Measurements from ENCODE around the gene RASAL2.
"Not testable (repeated sequence)": the region's sequence is repeated elsewhere in the genome, so short reads cannot be mapped to it uniquely, and the experiment has no call there.

Gene RASAL2

DNA sequence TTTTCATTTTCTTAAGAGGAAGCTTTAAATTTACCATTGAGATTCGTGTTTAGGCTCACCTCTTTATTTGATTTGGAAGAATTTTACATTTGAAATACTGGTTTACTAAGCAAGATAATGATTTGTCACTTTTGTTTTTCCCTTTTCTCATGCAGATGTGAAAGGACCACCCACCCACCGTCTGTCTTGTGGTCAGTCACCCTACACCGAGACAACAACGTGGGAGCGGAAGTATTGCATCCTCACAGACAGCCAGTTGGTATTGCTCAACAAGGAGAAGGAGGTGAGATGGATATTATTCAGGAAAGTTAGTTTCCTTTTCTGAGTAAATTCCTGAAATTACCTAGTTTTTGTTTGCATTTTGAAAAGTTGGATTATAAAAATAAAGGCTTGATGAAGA lies 189.5 kb downstream of the RASAL2 start:
- peak; percentile 96 for DNase-seq (ENCODE audit: low read depth)

- DNase-seq (ENCODE audit: low read depth), result peak; percentile 35
Observed at GRCh38 chr1:178284058-178284457, 190.2 kb downstream of the RASAL2 start.

GRCh38 chr1:178291166-178291565 lies 197.3 kb downstream of the RASAL2 start:
- DNase-seq (ENCODE audit: low read depth), result no peak

GRCh38 chr1:178294654-178295053 lies 200.8 kb downstream of the RASAL2 start:
- peak; percentile 27 for DNase-seq (ENCODE audit: low read depth)

GRCh38 chr1:178300352-178300699 lies 206.4 kb downstream of the RASAL2 start:
- DNase-seq (ENCODE audit: low read depth), result no peak

GRCh38 chr1:178301141-178301540 lies 207.2 kb downstream of the RASAL2 start:
- DNase-seq (ENCODE audit: low read depth), result no peak

DNA sequence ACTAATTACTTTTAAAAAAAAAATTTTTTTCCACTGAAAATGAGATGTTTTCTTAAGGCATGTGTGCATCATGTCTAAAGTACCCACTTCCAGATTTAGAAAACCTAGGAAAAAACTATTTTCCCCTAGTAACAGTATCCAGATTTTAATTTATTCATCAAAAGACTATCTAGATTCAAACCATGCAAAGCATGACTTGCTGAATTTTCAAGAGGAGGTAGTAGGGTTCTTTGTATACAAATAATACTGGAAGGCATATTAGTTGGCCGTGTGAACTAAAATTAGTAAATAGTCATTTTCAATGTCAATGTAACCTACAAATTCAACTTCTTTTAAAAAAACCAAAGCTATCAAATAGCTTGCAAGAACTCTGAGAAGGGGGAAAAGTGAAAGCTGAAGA lies 213.4 kb downstream of the RASAL2 start:
- DNase-seq (ENCODE audit: low read depth), result no peak

DNA sequence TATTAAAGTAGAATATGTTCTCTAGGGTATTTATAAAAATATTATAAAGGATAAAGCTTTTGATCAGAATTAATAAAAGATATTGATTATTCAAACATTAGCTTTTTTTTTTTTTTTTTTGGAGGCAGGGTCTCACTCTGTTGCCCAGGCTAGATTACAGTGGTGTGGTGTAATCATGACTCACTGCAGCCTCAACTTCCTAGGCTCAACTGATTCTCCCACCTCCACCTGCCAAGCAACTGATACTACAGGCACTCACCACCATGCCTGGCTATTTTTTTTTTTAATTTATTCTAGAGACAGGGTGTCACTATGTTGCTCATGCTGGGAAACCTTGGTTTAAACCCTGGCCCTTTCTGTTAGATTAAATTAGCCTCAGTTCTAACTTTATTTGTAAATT lies 214.5 kb downstream of the RASAL2 start:
- DNase-seq (ENCODE audit: low read depth), result no peak

DNA sequence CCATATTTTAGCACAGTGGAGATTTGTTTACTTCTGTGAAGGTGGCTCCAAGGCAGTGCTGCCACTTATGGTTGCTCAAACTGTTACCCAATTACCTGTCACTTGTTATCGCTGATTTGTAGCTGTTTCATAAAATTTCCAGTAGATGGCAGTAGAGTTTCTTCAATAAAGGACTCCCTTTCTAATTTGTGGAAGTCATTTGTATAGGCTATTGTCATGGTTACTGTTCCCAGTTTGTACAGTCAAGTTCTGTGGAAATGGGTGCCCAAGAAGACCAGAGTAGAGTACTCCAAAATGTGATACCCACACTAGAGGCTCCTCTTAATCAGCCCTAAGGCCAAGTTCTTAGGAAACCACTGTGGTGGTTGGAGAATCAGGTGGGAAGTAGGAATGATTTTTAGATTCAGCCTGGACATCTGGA lies 216.8 kb downstream of the RASAL2 start:
- peak; percentile 73 for DNase-seq (ENCODE audit: low read depth)

DNA sequence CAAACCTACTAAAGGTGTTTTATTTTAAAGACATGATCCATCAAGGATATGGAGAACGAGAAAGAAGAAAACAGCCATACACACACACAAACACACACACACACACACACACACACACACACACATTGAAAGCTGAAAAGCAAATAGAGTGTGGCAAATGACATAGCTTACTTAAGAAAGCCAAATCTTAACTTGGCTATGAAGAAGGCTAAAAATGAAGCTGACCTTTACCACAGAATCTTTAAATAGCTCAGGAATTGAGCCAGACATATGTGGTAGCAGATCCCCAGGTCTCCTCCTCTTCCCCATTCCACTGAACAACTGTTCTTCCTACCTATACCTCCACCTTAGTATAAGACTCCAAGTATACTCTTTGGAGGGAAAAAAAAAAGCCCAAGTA lies 217.3 kb downstream of the RASAL2 start:
- peak; percentile 29 for DNase-seq (ENCODE audit: low read depth)

DNA sequence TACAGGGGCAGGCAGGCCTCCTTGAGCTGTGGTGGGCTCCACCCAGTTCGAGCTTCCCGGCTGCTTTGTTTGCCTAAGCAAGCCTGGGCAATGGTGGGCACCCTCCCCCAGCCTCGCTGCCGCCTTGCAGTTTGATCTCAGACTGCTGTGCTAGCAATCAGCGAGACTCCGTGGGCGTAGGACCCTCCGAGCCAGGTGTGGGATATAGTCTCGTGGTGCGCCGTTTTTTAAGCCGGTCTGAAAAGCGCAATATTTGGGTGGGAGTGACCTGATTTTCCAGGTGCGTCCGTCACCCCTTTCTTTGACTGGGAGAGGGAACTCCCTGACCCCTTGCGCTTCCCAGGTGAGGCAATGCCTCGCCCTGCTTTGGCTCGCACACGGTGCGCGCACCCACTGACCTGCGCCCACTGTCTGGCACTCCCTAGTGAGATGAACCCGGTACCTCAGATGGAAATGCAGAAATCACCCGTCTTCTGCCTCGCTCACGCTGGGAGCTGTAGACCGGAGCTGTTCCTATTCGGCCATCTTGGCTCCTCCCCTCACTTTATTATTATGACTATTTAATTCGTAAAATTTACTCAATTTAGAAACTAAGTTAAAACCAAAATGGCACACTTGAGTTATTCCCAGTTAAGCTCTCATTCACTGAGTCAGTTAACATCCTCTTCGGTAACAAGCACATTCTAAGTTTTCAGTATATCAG lies 226.5 kb downstream of the RASAL2 start:
- not testable (repeated sequence) for DNase-seq (ENCODE audit: low read depth)

- DNase-seq (ENCODE audit: low read depth), result no peak
Observed at GRCh38 chr1:178323067-178323466, 229.2 kb downstream of the RASAL2 start.

- peak; percentile 49 for DNase-seq (ENCODE audit: low read depth)
Observed at GRCh38 chr1:178324003-178324402, 230.1 kb downstream of the RASAL2 start.

GRCh38 chr1:178328728-178329127 lies 234.8 kb downstream of the RASAL2 start:
- no peak for DNase-seq (ENCODE audit: low read depth)

DNA sequence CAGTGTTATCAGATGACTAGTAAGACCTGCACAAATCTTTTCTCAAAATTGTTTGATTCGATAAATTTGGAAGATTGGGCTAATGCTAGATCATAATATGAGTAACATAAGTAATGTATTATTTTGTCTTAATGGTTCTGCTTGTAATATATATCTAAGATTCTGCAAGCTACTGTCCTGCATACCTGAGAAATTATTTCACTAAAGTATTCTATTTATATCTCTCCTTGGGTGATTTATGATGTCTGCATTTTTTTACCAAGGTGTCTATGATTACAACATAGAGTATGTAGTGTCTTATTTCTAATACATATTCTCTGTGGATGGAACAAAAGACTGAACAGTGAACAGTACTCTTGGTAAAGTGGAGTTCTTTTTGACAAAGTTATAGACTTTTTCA lies 236.2 kb downstream of the RASAL2 start:
- no peak for DNase-seq (ENCODE audit: low read depth)

DNA sequence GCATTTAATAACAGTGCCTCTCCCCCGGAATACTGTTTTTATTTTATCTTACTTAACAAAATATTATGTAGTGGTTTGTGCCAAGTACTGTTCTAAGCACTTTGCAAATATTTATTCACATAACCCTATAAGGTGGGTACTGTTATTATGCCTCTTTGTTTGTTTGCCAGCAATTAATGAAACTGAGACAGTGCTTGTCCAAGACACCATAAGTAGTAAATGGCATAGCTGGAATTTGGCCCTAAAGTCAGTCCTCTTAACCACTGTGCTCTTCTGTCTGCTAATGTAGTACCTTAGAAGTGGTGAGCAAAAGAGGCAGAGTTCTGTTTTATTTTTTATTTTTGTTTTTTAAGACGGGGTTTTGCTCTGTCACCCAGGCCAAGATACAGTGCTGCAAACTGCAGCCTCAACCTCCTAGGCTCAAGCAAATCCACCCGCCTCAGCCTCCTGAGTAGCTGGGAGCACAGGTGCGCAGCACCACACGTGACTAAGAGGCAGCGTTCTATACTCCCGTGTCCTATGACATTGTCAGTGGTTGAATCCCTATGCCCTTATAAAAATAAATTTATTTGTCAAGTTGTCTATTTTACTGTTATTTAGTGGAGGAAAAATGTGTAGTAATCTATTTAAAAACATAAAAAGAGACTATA lies 237.1 kb downstream of the RASAL2 start:
- no peak for DNase-seq (ENCODE audit: low read depth)

DNA sequence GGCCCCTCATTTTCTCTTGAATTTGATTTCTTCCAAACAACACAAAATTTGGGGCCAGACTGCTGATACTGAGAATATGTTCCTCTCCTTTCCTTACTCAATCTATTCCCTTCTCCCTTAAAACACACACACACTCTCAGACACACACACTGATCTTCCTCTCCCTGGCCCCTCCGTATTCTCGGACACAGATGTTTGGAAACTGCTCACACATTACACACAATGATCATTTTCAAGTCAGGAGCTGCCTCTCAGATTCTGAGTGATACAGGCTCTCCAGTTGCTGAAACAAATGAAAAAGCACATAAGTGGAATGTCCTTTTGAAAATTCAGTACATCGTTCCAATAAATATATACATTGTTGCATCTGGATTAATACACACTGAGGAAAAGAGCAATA lies 241.5 kb downstream of the RASAL2 start:
- DNase-seq (ENCODE audit: low read depth), result no peak

DNA sequence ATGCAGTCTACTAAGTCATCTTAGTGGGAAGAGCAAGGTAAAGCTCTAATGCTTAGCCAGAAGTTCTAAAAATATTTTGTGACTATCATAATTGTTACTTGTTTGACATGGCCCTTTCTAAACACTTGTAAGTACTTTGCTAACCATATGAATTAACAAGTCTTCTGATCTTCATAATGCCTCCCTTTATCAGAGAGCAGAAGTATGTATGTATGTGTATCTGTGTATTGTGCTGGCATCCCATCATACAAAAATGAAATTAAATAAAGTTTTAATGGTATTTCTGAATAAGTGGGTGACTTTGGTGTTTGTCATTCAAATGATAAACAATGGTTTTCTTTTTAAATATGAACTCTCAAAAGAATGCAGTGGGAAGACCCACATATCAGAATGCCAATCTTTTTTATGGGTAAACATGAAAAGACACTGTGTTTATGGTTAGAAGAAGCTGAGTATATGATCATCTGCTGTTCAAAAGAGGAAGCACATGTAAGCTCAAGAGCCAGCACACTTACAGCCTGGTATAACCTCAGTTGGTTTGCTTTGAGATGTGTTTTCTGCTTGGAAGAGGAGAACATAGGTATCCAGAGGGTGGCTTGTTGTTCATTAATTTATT lies 243.3 kb downstream of the RASAL2 start:
- no peak for DNase-seq (ENCODE audit: low read depth)

DNA sequence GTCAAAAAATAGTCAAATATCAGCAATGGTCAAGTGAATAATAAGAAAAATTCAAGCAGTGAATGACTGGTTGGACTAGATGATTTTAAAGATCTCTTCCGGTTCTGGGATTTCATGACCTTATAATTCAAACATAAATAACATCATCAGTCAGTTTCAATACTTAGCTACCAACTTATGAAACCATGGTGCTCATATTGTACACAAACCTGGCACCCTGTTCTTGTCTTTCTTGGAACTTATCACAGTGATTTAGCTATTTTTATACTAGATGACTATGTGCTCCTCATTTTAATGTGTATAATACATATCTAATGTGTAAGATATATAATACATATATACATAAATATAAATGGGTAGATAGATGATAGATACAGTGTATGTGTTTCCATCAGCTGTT lies 245.9 kb downstream of the RASAL2 start:
- DNase-seq (ENCODE audit: low read depth), result no peak

- peak; percentile 89 for DNase-seq (ENCODE audit: low read depth)
Observed at GRCh38 chr1:178341261-178341956, 247.5 kb downstream of the RASAL2 start.

DNA sequence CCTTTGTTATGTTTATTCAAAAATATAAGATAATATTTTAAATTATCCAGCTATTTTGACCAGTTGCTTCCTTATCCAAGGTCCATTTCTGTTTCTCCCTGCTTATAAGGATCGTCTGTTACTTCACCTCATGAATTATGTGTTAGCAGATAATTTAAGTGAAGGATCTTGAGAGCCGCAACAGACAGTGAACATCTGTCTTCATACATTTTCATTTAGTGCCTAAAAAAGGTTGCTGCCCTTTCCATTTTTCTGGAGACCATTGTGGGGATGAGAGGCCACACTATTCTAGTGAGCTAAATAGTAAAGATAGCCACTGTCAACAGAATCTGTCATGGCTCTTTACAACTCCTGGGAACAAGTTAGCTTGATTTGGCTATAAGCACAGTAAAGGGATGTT lies 248.8 kb downstream of the RASAL2 start:
- no peak for DNase-seq (ENCODE audit: low read depth)

DNA sequence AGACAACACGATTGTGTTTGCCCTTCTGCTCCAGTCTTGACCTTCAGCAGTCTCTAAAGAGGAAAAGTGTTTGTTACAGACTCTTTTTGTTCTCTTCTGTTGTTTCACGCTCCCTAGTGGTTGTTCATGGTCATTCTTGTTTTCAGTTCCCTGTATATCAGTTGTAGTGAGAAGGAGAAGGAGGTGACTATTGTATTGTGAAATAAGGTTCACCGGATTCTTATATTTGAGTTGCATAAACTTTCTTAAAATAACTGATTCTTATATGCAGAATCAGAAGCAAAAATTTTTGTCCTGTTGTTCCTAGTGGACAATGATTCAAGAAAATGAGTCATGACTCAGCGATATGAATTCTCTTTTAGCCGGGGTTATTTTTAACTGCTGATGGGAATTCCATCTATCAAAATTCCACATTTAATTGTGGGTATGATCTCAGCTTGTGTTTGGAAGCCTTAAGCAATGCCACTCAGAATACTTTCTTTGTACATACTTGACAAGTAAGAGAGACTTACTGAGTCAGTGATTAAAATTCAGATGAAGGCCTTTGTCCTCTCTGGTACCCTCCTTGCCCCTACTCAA lies 250.7 kb downstream of the RASAL2 start:
- DNase-seq (ENCODE audit: low read depth), result peak; percentile 93

DNA sequence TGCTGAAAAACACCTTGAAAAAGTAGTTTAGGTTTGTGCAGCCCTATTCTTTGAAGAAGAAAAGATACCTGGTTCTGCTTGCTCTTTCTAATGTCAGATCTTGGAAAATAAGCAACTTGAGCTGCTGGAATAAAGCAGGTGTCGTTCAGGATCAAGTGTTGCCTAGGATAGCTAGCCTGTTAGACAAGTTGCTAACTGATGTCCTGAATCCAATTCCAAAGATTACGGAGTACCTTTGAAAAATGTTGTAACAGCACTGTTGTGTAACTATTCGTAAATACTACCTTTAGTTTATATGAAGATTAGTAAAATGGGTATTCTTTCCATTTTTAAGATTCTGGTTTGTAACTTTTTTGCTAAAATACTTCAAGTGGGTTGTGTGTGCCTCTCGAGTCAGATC lies 251.3 kb downstream of the RASAL2 start:
- no peak for DNase-seq (ENCODE audit: low read depth)

Data from iris pigment epithelial cell (primary cell).